Stimulated activated naive CD8-positive, alpha-beta T cell treated with anti-CD3 and anti-CD28 coated beads, Interleukin-15, amount 100 ng/mL, for 72 hours (primary cell): ENCODE data around the gene RCC1.
"Not testable (repeated sequence)": the region's sequence is repeated elsewhere in the genome, so short reads cannot be mapped to it uniquely, and the experiment has no call there.

Experiments used
- ATAC-seq: fragments of 150-1000 bp; cut with Tn5 transposase; 2 replicates; pipeline ENCODE4 v1.10.0; 2021; ENCODE audit warnings: mild to moderate bottlenecking, moderate library complexity
- DNase-seq, 2 donors: peaks; one replicate each; pipeline ENCODE4 v3.0.0; 2021 to 2022
- H3K27ac Mint-ChIP-seq, 2 donors: one replicate each; pipeline ENCODE4 v1.8.0; 2022; ENCODE audit warnings: mild to moderate bottlenecking in 2 of 2, mixed read lengths in 2 of 2, moderate library complexity in 2 of 2
- H3K27me3 Mint-ChIP-seq: one replicate; pipeline ENCODE4 v1.8.0; 2022; ENCODE audit warnings: mixed read lengths
- H3K4me1 Mint-ChIP-seq: one replicate; pipeline ENCODE4 v1.8.0; 2022; ENCODE audit warnings: mild to moderate bottlenecking, mixed read lengths
- H3K4me3 Mint-ChIP-seq, 2 donors: one replicate each; pipeline ENCODE4 v1.8.0; 2022; ENCODE audit warnings: mild to moderate bottlenecking in 2 of 2, mixed read lengths in 2 of 2, moderate library complexity in 1 of 2
- H3K9me3 Mint-ChIP-seq, 2 donors: one replicate each; pipeline ENCODE4 v1.8.0; 2022; ENCODE audit warnings: mixed read lengths in 2 of 2

The RCC1 gene

DNA sequence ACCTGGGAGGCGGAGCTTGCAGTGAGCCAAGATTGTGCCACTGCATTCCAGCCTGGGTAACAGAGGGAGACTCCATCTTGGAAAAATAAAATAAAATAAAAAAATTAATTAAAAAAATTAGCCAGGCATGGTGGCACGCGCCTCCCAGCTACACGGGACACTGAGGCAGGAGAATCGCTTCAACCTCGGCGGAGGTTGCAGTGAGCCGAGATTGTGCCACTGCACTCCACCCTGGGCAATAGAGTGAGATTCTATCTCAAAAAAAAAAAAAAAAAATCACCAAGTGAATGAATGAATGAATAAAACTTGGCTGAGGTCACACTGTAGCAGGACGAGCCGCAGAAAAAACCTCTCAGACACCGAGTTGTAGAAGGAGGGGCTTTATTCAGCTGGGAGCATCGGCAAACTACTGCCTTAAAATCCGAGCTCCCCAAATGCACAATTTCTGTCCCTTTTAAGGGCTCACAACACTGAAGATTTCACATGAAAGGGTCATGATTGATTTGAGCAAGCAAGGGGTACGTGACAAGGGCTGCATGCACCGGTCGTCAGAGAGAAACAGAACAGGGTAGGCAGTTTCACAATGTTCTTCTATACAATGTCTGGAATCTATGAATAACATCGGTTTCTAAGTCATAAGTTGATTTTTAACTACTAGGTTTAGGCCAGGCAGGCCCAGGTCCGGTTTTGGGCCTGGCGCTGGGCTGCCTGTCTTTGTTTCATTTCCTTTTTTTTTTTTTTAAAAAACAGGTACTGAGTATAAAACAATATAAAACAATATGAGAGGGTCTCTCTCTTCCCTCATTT, 80.9 kb downstream of the RCC1 start:
- H3K4me3 Mint-ChIP-seq, ATAC-seq, H3K9me3 Mint-ChIP-seq, H3K27me3 Mint-ChIP-seq, H3K27ac Mint-ChIP-seq, DNase-seq: not testable (repeated sequence)
- H3K4me1 Mint-ChIP-seq, result peaks cover 15% of the 10 kb centered on the region
